Ovary (tissue), 9 donors: ENCODE measurements around the gene TIMP1. TPM values are rescaled to one million over a fixed set of nuclear protein-coding genes. Genes with fewer than 3 reads are reported as not detected.

Experiments used
- DNase-seq, 5 donors: peaks; one replicate each; pipeline ENCODE4 v3.0.0-alpha.2; 2019 to 2020
- H3K27ac ChIP-seq, 2 donors: fragments of 200-600 bp; one replicate each; pipeline versions ENCODE4 v1.5.1 to v1.8.0; 2019 to 2022
- H3K27me3 ChIP-seq: fragments of 200-600 bp; one replicate; pipeline ENCODE4 v1.8.0; 2022
- H3K36me3 ChIP-seq: fragments of 200-600 bp; sonication (generic); one replicate; pipeline ENCODE4 v1.5.1; 2019
- H3K4me1 ChIP-seq: one replicate; pipeline ENCODE4 v1.8.1; 2013; ENCODE audit warnings: mild to moderate bottlenecking, moderate library complexity; ENCODE audit not compliant: insufficient read depth
- H3K4me3 ChIP-seq: fragments of 200-600 bp; sonication (generic); one replicate; pipeline ENCODE4 v1.5.1; 2017
- H3K9me3 ChIP-seq, 2 donors: fragments of 200-600 bp in 1 of 2; sonication (generic) in 1 of 2; one replicate each; pipeline versions ENCODE4 v1.5.1 to v1.8.1; 2013 to 2019; ENCODE audit warnings: mild to moderate bottlenecking in 1 of 2, moderate library complexity in 1 of 2
- EP300 ChIP-seq: sonication (generic); formaldehyde crosslinking; IDR thresholded peaks from one replicate; pipeline ENCODE4 v1.6.1; 2017; ENCODE audit warnings: antibody characterized with exemption
- POLR2A ChIP-seq: fragments of 450-650 bp; IDR thresholded peaks from one replicate; pipeline ENCODE4 v1.6.1; 2017; ENCODE audit warnings: antibody characterized with exemption, mild to moderate bottlenecking, moderate library complexity
- WGBS, 3 donors: extraction: QIAGEN DNeasy Blood & Tissue Kit in 1 of 3; methylation state at CpG; one replicate each; pipeline versions ENCODE4 v1.1.5 to v1.1.7; 2013 to 2017; 5-methylcytosine and 5-hydroxymethylcytosine counted together
- intact Hi-C, 4 donors: fragments of 100-400 bp; cut with DNase I; formaldehyde crosslinking; loops; one replicate each; pipeline versions ENCODE4 v1.11.0 to v1.15.1; 2022 to 2023
- polyA plus RNA-seq, 2 donors: library from polyadenylated mRNA; stranded (reverse); fragments of 200-250 nt in 1 of 2; fragments of 350-450 nt in 1 of 2; fragmentation: Illumina TruSeq in 1 of 2; extraction: RNeasy Lipid Tissue Mini Kit (QIAGEN cat#74804) in 1 of 2; gene quantifications; one replicate each; pipeline ENCODE4 v1.2.3, GENCODE V29; 2013 to 2014
- total RNA-seq, 7 donors: library from RNA; depleted of rRNA in 2 of 7; stranded (reverse); fragments of >200 nt in 2 of 7; fragmentation: NEBNext Ultra II Directional in 3 of 7; extraction: Animal tissue kit (Norgen Biotek cat#: 25700) in 3 of 7; gene quantifications; one replicate each; pipeline versions ENCODE4 v1.1.0 to v1.2.4, GENCODE V29; 2016 to 2023
- TF ChIP-seq, protein P1 (sequence below), 3 donors: fragments of 450-650 bp in 2 of 3; fragments of 200-600 bp in 1 of 3; IDR thresholded peaks; one replicate each; pipeline versions ENCODE4 v1.5.1 to v1.8.0; 2016 to 2022; ENCODE audit warnings: antibody characterized with exemption in 3 of 3, mild to moderate bottlenecking in 1 of 3
- donor health status: DM: no; HTN: no; CAD: no; lungs with moderate emphysema.
- donor health status: DM: no; HTN: no; CAD: no.
- donor health status: Bipolar disorder and iron deficiency.
- donor health status: DM: yes; HTN: yes; CAD: no.
- donor health status: DM: no; HTN: no; CAD: no.
- donor health status: DM: yes; HTN: yes; CAD: no.

Gene TIMP1
- total and polyA plus RNA-seq, 9 donors = 247 to 1,380 (median 617) TPM

DNA sequence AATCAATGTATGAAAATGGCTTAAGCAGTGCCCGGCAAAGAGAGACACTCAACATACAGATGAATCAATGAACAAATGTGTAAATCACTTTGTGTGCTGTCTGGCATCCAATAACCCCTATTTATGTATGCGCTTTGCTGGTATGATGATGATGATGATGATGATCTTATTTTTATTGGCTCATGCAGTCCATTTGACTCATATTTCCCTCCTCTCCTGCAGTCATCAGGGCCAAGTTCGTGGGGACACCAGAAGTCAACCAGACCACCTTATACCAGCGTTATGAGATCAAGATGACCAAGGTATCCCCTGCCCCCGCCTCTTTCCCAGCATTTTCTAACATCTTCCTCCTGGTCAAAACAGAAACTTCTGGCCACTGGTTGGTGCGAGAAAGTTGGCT lies 2.5 kb downstream of the TIMP1 start:
- DNase-seq = no peak
- no peaks in the 10 kb centered on the region for H3K36me3 ChIP-seq
- no peak for TF ChIP-seq POLR2A
- TF ChIP-seq, protein P1, sequence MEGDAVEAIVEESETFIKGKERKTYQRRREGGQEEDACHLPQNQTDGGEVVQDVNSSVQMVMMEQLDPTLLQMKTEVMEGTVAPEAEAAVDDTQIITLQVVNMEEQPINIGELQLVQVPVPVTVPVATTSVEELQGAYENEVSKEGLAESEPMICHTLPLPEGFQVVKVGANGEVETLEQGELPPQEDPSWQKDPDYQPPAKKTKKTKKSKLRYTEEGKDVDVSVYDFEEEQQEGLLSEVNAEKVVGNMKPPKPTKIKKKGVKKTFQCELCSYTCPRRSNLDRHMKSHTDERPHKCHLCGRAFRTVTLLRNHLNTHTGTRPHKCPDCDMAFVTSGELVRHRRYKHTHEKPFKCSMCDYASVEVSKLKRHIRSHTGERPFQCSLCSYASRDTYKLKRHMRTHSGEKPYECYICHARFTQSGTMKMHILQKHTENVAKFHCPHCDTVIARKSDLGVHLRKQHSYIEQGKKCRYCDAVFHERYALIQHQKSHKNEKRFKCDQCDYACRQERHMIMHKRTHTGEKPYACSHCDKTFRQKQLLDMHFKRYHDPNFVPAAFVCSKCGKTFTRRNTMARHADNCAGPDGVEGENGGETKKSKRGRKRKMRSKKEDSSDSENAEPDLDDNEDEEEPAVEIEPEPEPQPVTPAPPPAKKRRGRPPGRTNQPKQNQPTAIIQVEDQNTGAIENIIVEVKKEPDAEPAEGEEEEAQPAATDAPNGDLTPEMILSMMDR (IDR thresholded peaks at IDR 0.05) = no peak
- TF ChIP-seq EP300 = no peak
- H3K4me1 ChIP-seq = peaks cover 4% of the 10 kb centered on the region
- WGBS, 3 donors = 49 to 51% (median 50%) methylated on average over 6 of the region's 6 CpGs
- intact Hi-C loops = no loop called here
- no peaks in the 10 kb centered on the region for H3K27me3 ChIP-seq
- no peak overlapping the region for H3K4me3 ChIP-seq
- H3K9me3 ChIP-seq = no peaks in the 10 kb centered on the region
- H3K27ac ChIP-seq = no peak overlapping the region

DNA sequence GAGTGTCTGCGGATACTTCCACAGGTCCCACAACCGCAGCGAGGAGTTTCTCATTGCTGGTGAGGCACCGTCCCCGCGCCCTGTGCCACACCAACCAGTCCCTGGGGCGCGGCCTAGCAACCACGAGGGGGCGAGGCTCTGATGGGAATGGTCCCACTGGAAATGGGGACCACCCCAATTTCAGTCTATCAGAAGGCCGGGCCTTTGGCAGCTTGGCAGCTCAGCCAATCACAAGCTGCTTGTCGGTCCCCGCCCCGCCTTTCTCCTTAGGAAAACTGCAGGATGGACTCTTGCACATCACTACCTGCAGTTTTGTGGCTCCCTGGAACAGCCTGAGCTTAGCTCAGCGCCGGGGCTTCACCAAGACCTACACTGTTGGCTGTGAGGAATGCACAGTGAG lies 3.0 kb downstream of the TIMP1 start:
- 36 to 45% (median 39%) methylated on average over 12 to 16 of the region's 16 CpGs for WGBS, 3 donors
- H3K27me3 ChIP-seq = no peaks in the 10 kb centered on the region
- intact Hi-C loops = no loop called here
- H3K36me3 ChIP-seq = no peaks in the 10 kb centered on the region
- TF ChIP-seq, protein P1 (IDR thresholded peaks at IDR 0.05) = no peak
- TF ChIP-seq POLR2A = no peak
- TF ChIP-seq EP300 = no peak
- H3K27ac ChIP-seq = peak overlapping the region; percentile 40 to 42
- H3K9me3 ChIP-seq = no peaks in the 10 kb centered on the region
- H3K4me1 ChIP-seq = peaks cover 4% of the 10 kb centered on the region
- H3K4me3 ChIP-seq = no peak overlapping the region
- DNase-seq = peak in 1 of 5 donors; percentile 22

DNA sequence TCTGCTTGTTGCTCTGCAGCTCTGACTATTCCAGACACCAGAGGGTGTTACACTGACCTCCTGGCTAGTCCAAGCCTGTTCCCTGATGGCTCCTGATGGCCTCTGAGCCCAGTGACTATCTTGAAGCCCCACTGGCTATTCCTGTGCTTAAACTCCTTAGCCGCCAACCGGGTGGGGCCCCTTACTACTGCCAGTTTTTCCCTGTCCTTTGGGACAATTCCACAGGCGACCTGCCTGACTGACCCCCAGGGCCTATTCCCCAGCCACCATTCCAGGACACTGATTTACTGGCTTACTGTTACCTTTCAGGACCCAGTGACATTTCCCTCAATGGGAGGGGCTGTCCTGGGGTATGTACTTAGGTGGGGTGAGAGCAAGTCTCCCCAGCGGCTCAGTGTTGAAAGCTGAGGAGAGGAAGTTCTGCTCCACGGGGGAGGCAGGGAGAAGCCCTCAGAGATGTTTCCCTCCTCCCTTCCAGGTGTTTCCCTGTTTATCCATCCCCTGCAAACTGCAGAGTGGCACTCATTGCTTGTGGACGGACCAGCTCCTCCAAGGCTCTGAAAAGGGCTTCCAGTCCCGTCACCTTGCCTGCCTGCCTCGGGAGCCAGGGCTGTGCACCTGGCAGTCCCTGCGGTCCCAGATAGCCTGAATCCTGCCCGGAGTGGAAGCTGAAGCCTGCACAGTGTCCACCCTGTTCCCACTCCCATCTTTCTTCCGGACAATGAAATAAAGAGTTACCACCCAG lies 4.0 kb downstream of the TIMP1 start:
- intact Hi-C loops = no loop called here
- no peaks in the 10 kb centered on the region for H3K27me3 ChIP-seq
- WGBS, 3 donors = 59 to 69% (median 66%) methylated on average over 11 of the region's 11 CpGs
- H3K4me1 ChIP-seq = peaks cover 4% of the 10 kb centered on the region
- H3K4me3 ChIP-seq = no peak overlapping the region
- peak in 1 of 5 donors; percentile 18 for DNase-seq
- TF ChIP-seq, protein P1 (IDR thresholded peaks at IDR 0.05) = no peak
- TF ChIP-seq POLR2A (no peak), EP300 (no peak)
- H3K9me3 ChIP-seq = no peaks in the 10 kb centered on the region
- no peaks in the 10 kb centered on the region for H3K36me3 ChIP-seq
- peak overlapping the region in 1 of 2 donors; percentile 42 for H3K27ac ChIP-seq

DNA sequence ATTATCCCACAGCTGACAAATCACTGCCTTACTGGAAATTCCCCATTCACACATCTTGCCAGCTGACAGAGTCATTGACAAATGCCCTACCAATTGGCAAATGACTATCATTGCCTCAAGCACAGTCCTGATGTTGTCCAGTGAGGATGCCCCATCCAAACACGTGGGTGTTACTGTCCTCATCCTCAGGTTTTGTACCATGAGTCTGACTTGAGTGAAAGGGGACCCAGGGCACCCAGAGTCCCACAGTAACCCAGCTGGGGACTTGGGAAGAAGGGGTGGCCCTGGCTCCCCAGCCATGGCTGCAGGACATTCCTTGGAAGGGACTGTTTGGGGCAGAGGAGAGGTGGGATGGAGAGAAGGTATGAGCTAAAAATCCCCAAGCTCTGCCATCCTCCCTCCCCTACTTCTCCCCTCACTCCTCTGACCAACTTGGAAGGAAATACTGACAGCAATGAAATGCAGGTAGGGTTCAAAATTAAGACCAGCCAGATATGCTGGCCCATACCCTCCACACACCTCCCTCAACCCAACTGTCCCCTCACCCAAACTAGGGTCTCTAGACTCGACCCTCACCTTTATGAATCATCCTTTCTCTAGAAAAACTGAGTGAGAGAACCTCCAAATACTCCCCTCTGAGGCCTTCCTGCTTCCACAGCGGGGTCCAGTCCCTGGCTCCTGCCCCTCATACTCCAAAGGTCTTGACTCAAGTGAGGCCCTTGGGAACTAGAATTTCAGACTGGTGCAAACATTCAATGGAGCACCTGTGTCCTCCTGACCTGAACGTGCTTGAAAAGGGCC lies 5.1 kb downstream of the TIMP1 start:
- 34 to 44% (median 37%) methylated on average over 4 of the region's 4 CpGs for WGBS, 3 donors
- no peaks in the 10 kb centered on the region for H3K9me3 ChIP-seq
- peaks cover 3% of the 10 kb centered on the region for H3K4me1 ChIP-seq
- DNase-seq = no peak
- no peaks in the 10 kb centered on the region for H3K27me3 ChIP-seq
- no peak overlapping the region for H3K4me3 ChIP-seq
- no peak overlapping the region for H3K27ac ChIP-seq
- TF ChIP-seq, protein P1 (IDR thresholded peaks at IDR 0.05) = no peak
- TF ChIP-seq EP300 = no peak
- TF ChIP-seq POLR2A = no peak
- intact Hi-C loops = no loop called here
- no peaks in the 10 kb centered on the region for H3K36me3 ChIP-seq
